Smooth muscle cell (in vitro differentiated cells): ENCODE data around the gene DIPK1C. TPM values are rescaled to one million over a fixed set of nuclear protein-coding genes. Genes with fewer than 3 reads are reported as not detected.

Experiments
- DNase-seq: peaks from one replicate; lab custom pipeline; 2025; ENCODE audit not compliant: unreplicated experiment; lab: John Stamatoyannopoulos, UW
- H2AFZ ChIP-seq: fragments of 200-600 bp; sonication (generic); 2 replicates; pipeline ENCODE4 v1.6.0; 2016; ENCODE audit warnings: antibody characterized with exemption, low read depth, mild to moderate bottlenecking
- H3F3A ChIP-seq: fragments of 200-600 bp; sonication (generic); 2 replicates; pipeline ENCODE4 v1.6.0; 2017; ENCODE audit warnings: antibody characterized with exemption, low read depth
- H3K27ac ChIP-seq: fragments of 200-600 bp; sonication (generic); 2 replicates; pipeline ENCODE4 v1.5.1; 2016; ENCODE audit warnings: low read depth, mild to moderate bottlenecking
- H3K27me3 ChIP-seq: fragments of 200-600 bp; sonication (generic); 2 replicates; pipeline ENCODE4 v1.6.1; 2016; ENCODE audit warnings: low read depth, mild to moderate bottlenecking
- H3K36me3 ChIP-seq: fragments of 200-600 bp; sonication (generic); 2 replicates; pipeline ENCODE4 v1.5.1; 2016; ENCODE audit warnings: low read depth
- H3K4me1 ChIP-seq: fragments of 200-600 bp; sonication (generic); 2 replicates; pipeline ENCODE4 v1.5.1; 2016; ENCODE audit warnings: low read depth
- H3K4me2 ChIP-seq: fragments of 200-600 bp; sonication (generic); 2 replicates; pipeline ENCODE4 v1.6.0; 2016; ENCODE audit warnings: mild to moderate bottlenecking
- H3K4me3 ChIP-seq: fragments of 200-600 bp; sonication (generic); 2 replicates; pipeline ENCODE4 v1.5.1; 2016; ENCODE audit warnings: mild to moderate bottlenecking
- H3K79me2 ChIP-seq: fragments of 200-600 bp; sonication (generic); 2 replicates; pipeline ENCODE4 v1.6.0; 2016; ENCODE audit warnings: low read depth, mild to moderate bottlenecking
- H3K9ac ChIP-seq: fragments of 200-600 bp; sonication (generic); 2 replicates; pipeline ENCODE4 v1.6.0; 2016; ENCODE audit warnings: low read depth
- H3K9me3 ChIP-seq: fragments of 200-600 bp; sonication (generic); replicated peaks from 2 replicates; pipeline ENCODE4 v1.5.1; 2016; ENCODE audit warnings: low read depth
- H4K20me1 ChIP-seq: fragments of 200-600 bp; sonication (generic); 2 replicates; pipeline ENCODE4 v1.6.0; 2016; ENCODE audit warnings: low read depth
- CTCF ChIP-seq: fragments of 200-600 bp; sonication (generic); IDR thresholded peaks from 2 replicates; pipeline ENCODE4 v1.5.1; 2017; ENCODE audit warnings: borderline replicate concordance, mild to moderate bottlenecking, antibody characterized with exemption; ENCODE audit not compliant: insufficient read depth, poor library complexity, severe bottlenecking
- WGBS: methylation state at CpG from one replicate; pipeline ENCODE4 v1.1.7; 2016; ENCODE audit warnings: low lambda C conversion rate; 5-methylcytosine and 5-hydroxymethylcytosine counted together
- polyA plus RNA-seq: library from polyadenylated mRNA; unstranded; fragments of >200 nt; fragmentation: Nextera tagmentation; extraction: Ambion mirVana; gene quantifications from 2 replicates; pipeline ENCODE4 v1.2.1, GENCODE V29; 2016
- total RNA-seq: library from RNA; depleted of rRNA; stranded (reverse); fragments of >200 nt; gene quantifications from 2 replicates; pipeline ENCODE4 v1.2.3, GENCODE V29; 2014

The DIPK1C gene
- total and polyA plus RNA-seq, 2 experiments from 2014 or later: not detected

GRCh38 chr18:74430806-74431571 is 26.1 kb downstream of the DIPK1C start:
- Histone ChIP-seq H2AFZ (no peak overlapping the region), H3K9ac (no peak overlapping the region), H4K20me1 (no peaks in the 10 kb centered on the region), H3K9me3 (no peaks in the 10 kb centered on the region), H3K27me3 (no peaks in the 10 kb centered on the region), H3K4me3 (no peak overlapping the region), H3F3A (no peaks in the 10 kb centered on the region), H3K4me2 (no peak overlapping the region), H3K79me2 (no peaks in the 10 kb centered on the region), H3K4me1 (no peaks in the 10 kb centered on the region), H3K27ac (no peak overlapping the region), H3K36me3 (no peaks in the 10 kb centered on the region)
- 73% methylated on average over 15 of the region's 15 CpGs for WGBS
- no peak for DNase-seq
- no peak for TF ChIP-seq CTCF

- Histone ChIP-seq H3K4me3 (no peak overlapping the region), H3K9ac (no peak overlapping the region), H3K36me3 (no peaks in the 10 kb centered on the region), H4K20me1 (no peaks in the 10 kb centered on the region), H2AFZ (no peak overlapping the region), H3K4me1 (no peaks in the 10 kb centered on the region), H3K9me3 (no peaks in the 10 kb centered on the region), H3K27me3 (no peaks in the 10 kb centered on the region), H3K27ac (no peak overlapping the region), H3F3A (no peaks in the 10 kb centered on the region), H3K79me2 (no peaks in the 10 kb centered on the region), H3K4me2 (no peak overlapping the region)
- no peak for TF ChIP-seq CTCF
- WGBS: 69% methylated on average over 5 of the region's 5 CpGs
- DNase-seq: no peak
These were observed 26.9 kb downstream of the DIPK1C start for GRCh38 chr18:74430231-74430630.

GRCh38 chr18:74429096-74429495 is 28.0 kb downstream of the DIPK1C start:
- no peak for TF ChIP-seq CTCF
- Histone ChIP-seq H3K79me2 (no peaks in the 10 kb centered on the region), H3K9me3 (no peaks in the 10 kb centered on the region), H3K4me1 (no peaks in the 10 kb centered on the region), H3F3A (no peaks in the 10 kb centered on the region), H3K4me2 (no peak overlapping the region), H3K9ac (no peak overlapping the region), H3K27me3 (no peaks in the 10 kb centered on the region), H4K20me1 (no peaks in the 10 kb centered on the region), H3K4me3 (no peak overlapping the region), H3K36me3 (no peaks in the 10 kb centered on the region), H3K27ac (no peak overlapping the region), H2AFZ (no peak overlapping the region)
- WGBS: 50% methylated on average over 7 of the region's 7 CpGs
- no peak for DNase-seq
